D341Med (cell line): ENCODE measurements around the gene HDAC4.

Source experiments
- DNase-seq: peaks from one replicate; pipeline ENCODE4 v3.0.0; 2012; ENCODE audit warnings: low spot score

The HDAC4 gene

GRCh38 chr2:239326831-239327535 lies 73.8 kb downstream of the HDAC4 start:
- DNase-seq = no peak

- no peak for DNase-seq
Measured at GRCh38 chr2:239324456-239324855, 76.4 kb downstream of the HDAC4 start.

GRCh38 chr2:239323447-239323846 lies 77.4 kb downstream of the HDAC4 start:
- DNase-seq = no peak

GRCh38 chr2:239322416-239323086 lies 78.3 kb downstream of the HDAC4 start:
- DNase-seq = no peak

GRCh38 chr2:239321596-239322415 lies 79.0 kb downstream of the HDAC4 start:
- DNase-seq = no peak

GRCh38 chr2:239318790-239319661 lies 81.8 kb downstream of the HDAC4 start:
- DNase-seq = no peak

- DNase-seq = no peak
Measured at GRCh38 chr2:239318151-239318611, 82.6 kb downstream of the HDAC4 start.

- DNase-seq = no peak
Measured at GRCh38 chr2:239316562-239317465, 84.0 kb downstream of the HDAC4 start.

GRCh38 chr2:239315308-239315707 lies 85.5 kb downstream of the HDAC4 start:
- no peak for DNase-seq

GRCh38 chr2:239313776-239314175 lies 87.0 kb downstream of the HDAC4 start:
- no peak for DNase-seq

GRCh38 chr2:239312741-239313667 lies 87.8 kb downstream of the HDAC4 start:
- no peak for DNase-seq

GRCh38 chr2:239312081-239312511 lies 88.7 kb downstream of the HDAC4 start:
- no peak for DNase-seq

GRCh38 chr2:239311132-239312040 lies 89.4 kb downstream of the HDAC4 start:
- no peak for DNase-seq

GRCh38 chr2:239310401-239311061 lies 90.3 kb downstream of the HDAC4 start:
- no peak for DNase-seq

- DNase-seq = no peak
Measured at GRCh38 chr2:239309398-239310245, 91.2 kb downstream of the HDAC4 start.

- DNase-seq = no peak
Measured at GRCh38 chr2:239308661-239309397, 92.0 kb downstream of the HDAC4 start.
